DMS 273 (cell line): ENCODE measurements around the gene LIPC.

ENCODE experiments used
- DNase-seq: peaks from one replicate; lab custom pipeline; 2025; ENCODE audit not compliant: unreplicated experiment; lab: John Stamatoyannopoulos, UW

The LIPC gene

DNA sequence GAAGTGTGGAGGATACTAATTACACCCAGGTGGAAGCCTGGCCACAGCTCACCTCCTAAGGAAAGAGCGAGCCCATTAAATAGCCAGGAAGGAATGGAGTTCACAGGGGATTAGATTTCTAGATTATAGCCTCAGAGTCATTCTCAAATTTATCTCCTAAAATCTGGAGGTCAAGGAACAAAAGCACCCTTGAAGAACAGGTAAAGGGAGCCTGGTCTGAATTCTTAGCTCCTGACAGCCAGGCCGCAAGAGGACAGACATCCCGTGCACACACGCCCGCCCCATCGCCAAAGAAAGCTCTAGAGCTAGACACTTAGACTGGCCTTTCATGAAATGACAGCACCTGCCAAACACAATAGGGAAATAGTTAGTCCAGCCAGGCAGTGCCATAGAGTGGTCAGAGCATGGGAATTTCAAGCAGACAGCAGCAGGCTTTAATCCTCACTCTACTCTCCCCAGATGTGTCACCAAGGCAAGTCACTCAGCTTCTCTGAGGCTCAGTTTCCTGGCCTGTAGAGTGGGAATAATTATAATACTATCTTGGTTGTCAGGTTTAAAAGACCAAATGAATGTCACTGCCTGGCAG is 59.2 kb downstream of the LIPC start:
- no peak for DNase-seq

- peak; percentile 46 for DNase-seq
Observed at GRCh38 chr15:58491499-58492202, 59.9 kb downstream of the LIPC start.

- peak; percentile 89 for DNase-seq
Observed at GRCh38 chr15:58492661-58493397, 61.0 kb downstream of the LIPC start.

- no peak for DNase-seq
Observed at GRCh38 chr15:58494567-58494966, 62.8 kb downstream of the LIPC start.

- DNase-seq, result no peak
Observed at GRCh38 chr15:58495891-58496408, 64.2 kb downstream of the LIPC start.

DNA sequence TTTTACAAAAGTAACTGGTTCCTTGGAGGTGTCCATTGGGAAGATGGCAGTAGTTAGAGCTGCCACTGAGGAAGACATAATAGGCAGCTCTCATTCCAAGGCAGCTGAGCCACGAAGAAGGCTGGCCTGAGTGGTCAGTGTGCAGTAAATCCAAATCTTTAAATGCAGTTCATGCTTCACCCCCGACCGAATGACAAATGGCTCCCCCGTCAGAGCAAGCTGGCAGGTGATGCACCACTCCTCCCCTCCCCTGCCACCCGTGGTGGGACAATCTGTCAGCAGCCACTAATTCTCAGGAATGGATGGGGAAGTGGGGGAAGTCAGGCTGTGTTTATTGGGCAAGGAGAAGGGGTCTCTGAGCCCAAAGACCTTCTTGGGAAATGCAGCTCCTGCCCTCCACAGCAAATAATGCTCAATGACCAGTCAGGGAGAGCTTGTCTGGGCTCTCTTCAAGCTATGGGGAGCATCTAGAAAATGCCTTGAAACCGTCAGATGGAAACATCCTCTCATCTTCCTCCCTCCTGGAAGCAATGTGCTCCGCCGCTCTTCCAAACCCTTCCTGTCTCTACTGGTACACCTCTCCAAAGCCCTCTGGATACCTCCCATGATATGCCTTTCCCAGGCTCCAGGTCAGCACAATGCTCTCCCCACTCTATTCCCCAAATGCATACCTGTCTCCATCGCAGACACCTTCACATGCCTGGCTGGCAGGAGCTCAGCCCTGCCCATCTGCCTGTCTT is 65.4 kb downstream of the LIPC start:
- DNase-seq, result peak; percentile 49

GRCh38 chr15:58498821-58499580 is 67.2 kb downstream of the LIPC start:
- no peak for DNase-seq

DNA sequence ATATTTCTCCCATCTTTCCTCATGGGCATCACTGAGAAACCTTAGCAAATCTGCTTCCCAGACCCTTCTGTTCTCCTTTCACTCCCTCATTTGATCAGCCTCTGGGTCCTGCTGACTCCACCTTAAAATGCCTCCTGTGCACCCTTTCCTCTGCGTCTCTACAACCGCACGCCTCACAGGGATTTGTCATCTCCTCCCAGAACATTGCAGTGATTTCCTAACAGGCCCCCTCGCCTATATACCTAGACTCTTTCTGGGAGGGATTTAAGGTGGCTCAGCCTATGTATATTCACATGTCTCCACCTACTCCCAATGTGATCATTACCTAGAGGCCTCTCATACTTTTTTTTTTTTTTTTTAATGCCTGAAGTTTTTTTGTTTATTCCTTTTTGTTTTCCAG is 69.2 kb downstream of the LIPC start:
- DNase-seq, result no peak

GRCh38 chr15:58501636-58502188 is 69.9 kb downstream of the LIPC start:
- DNase-seq, result no peak

GRCh38 chr15:58503139-58504027 is 71.6 kb downstream of the LIPC start:
- no peak for DNase-seq

- DNase-seq, result no peak
Observed at GRCh38 chr15:58504674-58505234, 73.0 kb downstream of the LIPC start.

DNA sequence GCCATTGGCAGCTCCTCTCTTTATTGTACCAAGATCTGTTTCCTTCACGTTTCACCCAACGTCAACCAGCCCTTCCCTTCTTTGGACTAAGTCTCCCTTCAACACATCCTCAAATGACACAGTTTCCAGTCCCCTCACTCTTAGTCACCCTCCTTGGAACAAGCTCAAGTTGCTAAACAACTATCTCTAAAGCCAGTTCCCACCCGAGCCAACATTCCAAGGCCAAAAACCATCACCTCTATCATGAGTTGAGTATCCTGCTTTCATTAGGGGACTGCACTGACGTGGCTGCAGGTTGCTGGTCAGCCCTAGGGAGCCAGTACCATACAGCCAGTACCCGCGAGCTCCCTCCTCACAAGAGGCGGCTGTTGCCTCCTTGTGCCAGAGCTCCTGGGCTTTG is 73.8 kb downstream of the LIPC start:
- DNase-seq, result no peak

DNA sequence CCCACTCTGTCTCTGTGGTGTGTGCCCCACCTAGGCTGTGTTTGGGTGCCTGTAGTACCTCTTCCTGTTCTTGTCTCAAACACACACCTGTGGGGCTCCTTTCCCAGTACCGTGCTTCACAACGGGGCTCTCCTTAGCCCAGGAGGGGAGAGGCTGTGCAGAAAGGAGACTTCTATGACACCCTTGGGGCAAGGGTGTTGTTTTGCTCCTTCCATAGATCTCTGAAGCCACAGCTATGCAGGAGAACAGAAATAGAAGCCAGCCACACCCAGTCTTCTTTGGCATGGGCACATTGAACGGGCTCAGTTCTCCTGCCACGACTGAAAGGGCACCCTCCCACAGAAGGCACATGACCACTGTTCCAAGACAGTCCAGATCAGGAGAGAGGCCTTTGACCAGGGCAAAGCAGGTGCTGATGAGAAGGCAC is 74.3 kb downstream of the LIPC start:
- DNase-seq, result no peak

GRCh38 chr15:58506783-58507668 is 75.2 kb downstream of the LIPC start:
- DNase-seq, result no peak

GRCh38 chr15:58509556-58509955 is 77.8 kb downstream of the LIPC start:
- no peak for DNase-seq

DNA sequence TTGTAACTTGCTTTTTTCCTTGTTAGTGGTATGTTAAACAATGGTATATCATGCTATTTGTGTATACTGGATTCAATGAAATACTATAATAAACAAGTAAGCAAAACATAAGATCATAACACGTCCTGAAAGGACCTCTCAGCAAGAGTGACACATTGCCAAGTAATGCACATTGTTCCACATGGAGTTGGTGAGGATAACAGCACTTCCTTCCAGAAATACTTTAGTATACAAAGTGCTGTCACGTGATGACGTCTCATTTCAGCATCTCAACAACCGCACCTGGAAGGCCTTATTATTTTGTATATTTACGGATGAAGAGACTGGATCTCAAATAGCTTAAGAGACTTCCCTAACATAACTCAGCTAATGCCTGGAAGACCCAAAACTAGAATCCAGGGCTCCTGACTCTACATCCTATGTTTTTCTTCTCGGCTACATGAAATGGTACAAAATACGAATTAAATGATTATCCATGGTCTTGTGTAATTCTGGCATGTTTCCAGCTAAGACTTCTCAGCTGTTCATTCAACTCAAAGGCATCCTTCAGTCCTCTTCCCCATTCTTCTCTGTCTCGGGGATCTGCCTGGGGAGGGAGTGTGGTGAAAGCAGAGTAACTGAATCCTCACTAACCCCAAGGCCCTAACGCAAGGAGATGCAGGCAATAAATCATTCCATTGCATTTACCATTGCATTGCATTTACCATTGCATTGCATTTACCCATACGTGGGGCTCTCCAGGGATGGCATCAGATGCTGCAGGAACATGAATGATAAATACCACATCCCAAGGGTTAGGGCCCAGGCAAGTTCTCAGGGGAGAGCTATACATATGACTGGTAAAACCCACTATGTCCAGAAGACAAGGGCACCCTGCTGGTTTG is 79.2 kb downstream of the LIPC start:
- DNase-seq, result no peak

- DNase-seq, result no peak
Observed at GRCh38 chr15:58511599-58511987, 79.8 kb downstream of the LIPC start.
